Measurements from ENCODE around the gene ATP2B3.

The ATP2B3 gene

DNA sequence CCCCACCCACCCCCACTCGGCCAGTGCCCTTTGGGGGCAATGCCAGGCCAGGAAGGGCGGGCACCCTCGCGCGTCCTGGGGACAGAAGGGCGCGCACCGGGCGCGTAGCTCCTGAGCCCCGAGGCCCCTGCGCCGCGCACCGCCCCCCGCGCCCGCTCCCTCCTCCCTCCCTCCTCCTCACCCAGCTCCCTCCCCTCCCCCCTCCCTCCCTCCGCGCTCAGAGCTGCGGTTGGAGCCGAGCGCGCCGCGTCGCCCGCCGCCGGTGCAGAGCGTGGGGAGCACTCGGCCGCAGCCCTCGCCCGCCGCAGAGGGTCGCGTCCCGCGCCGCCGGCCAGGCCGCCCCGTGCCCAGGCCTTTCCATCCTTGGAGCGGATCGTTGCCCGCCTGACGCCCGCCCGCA, at the start of gene ATP2B3:
ATP2B3 (plus strand) TSS at position 220 of the 400 bp plus-strand sequence. CDS start 18,606 bp downstream, outside the sequence.
- Histone ChIP-seq H3K9me3 (ENCODE audit: control insufficient read depth in 2 of 2, low read length in 2 of 2) (no peaks in the 10 kb centered on the region), H3K4me3 (ENCODE audit: low read length in 2 of 2) (no peak within 1 kb of the TSS)

DNA sequence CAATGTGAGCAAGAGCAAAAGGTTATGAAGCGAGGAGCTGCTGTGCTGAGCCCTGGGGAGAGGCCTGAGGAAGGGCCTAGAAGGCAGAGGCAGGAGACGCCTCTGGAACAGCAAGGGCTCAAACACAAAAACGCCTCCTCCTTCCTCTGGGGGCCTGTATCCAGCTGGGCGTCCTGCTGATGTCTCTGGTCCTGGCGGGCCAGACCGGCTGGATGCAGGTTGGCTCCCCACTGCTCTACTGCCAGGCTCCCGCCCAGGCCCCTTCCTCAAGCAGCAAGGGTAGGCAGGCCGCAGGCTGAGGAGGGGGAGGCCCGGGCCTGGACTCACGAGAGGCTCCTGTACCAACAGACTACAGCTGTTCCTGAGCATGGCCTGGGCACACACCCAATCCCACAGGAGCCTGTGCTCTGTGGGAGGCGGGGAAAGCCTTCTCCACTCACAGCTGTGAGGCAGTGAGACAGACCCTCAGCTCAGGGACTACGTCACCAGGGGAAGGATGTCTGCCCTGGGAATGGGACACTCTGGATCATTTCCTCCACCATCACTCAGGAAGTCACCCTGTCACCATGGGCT, 49.3 kb upstream of the ATP2B3 start:
- Histone ChIP-seq H3K27me3 (ENCODE audit: control insufficient read depth in 2 of 2, insufficient read depth in 2 of 2, low read length in 2 of 2) (no peaks in the 10 kb centered on the region), H3K27ac (ENCODE audit: low read depth in 2 of 2, low read length in 2 of 2) (no peak overlapping the region)

More for the DNA sequence above, at the start of gene ATP2B3:
- H3K36me3 ChIP-seq (ENCODE audit: control insufficient read depth in 2 of 2, insufficient read depth in 2 of 2, low read length in 2 of 2): no peaks in the 10 kb centered on the region
- no peak within 1 kb of the TSS for H3K27ac ChIP-seq (ENCODE audit: low read depth in 2 of 2, low read length in 2 of 2)
- no peak within 1 kb of the TSS for H3K9ac ChIP-seq (ENCODE audit: low read depth in 1 of 2, low read length in 2 of 2)
- H3K4me1 ChIP-seq (ENCODE audit: control insufficient read depth in 2 of 2, insufficient read depth in 2 of 2, low read length in 2 of 2): no peaks in the 10 kb centered on the region
- H3K27me3 ChIP-seq (ENCODE audit: control insufficient read depth in 2 of 2, insufficient read depth in 2 of 2, low read length in 2 of 2): peaks cover 18 to 23% of the 10 kb centered on the region in 2 donors

DNA sequence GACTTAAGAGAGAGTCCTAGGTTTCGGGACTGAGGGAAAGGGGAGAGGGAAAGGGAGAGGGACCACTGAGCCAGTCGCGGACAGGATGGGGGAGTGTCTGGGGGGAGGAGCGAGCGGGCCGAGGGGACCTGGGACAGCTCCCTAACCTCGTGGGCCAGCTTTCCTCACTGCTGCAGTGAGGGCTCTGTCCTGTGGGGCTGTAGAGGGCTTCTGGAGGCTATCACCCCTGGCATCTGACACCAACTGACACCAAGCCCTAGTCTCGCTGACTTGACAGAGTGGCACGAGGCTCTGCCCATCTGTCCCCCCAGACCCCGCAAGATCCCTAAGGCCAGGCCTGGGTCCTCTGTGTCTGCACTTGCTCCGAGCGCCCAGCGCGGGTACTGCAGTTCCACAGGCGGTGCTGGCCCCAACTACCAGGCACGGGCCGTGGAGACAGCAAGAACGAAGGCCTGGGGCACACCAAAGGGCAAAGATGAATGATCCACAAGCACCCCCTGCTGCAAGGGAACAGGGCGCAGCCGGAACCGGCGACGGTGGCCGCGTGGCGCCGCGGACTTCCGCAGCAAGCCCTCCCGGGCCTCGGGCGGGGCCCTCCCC, 47.5 kb upstream of the ATP2B3 start:
- Histone ChIP-seq H3K4me3 (ENCODE audit: low read length in 2 of 2) (peak overlapping the region; percentile 77 to 80), H3K27ac (ENCODE audit: low read depth in 2 of 2, low read length in 2 of 2) (peak overlapping the region in 1 of 2 donors; percentile 23), H3K36me3 (ENCODE audit: control insufficient read depth in 2 of 2, insufficient read depth in 2 of 2, low read length in 2 of 2) (no peaks in the 10 kb centered on the region), H3K27me3 (ENCODE audit: control insufficient read depth in 2 of 2, insufficient read depth in 2 of 2, low read length in 2 of 2) (no peaks in the 10 kb centered on the region), H3K9me3 (ENCODE audit: control insufficient read depth in 2 of 2, low read length in 2 of 2) (no peaks in the 10 kb centered on the region), H3K9ac (ENCODE audit: low read depth in 1 of 2, low read length in 2 of 2) (peak overlapping the region; percentile 52 to 60), H3K4me1 (ENCODE audit: control insufficient read depth in 2 of 2, insufficient read depth in 2 of 2, low read length in 2 of 2) (peaks cover 5 to 9% of the 10 kb centered on the region in 2 donors)

More for the DNA sequence above, 49.3 kb upstream of the ATP2B3 start:
- no peaks in the 10 kb centered on the region for H3K9me3 ChIP-seq (ENCODE audit: control insufficient read depth in 2 of 2, low read length in 2 of 2)
- H3K9ac ChIP-seq (ENCODE audit: low read depth in 1 of 2, low read length in 2 of 2): peak overlapping the region in 1 of 2 donors; percentile 24
- no peak overlapping the region for H3K4me3 ChIP-seq (ENCODE audit: low read length in 2 of 2)
- no peaks in the 10 kb centered on the region for H3K36me3 ChIP-seq (ENCODE audit: control insufficient read depth in 2 of 2, insufficient read depth in 2 of 2, low read length in 2 of 2)
- H3K4me1 ChIP-seq (ENCODE audit: control insufficient read depth in 2 of 2, insufficient read depth in 2 of 2, low read length in 2 of 2): peaks cover 5 to 9% of the 10 kb centered on the region in 2 donors

DNA sequence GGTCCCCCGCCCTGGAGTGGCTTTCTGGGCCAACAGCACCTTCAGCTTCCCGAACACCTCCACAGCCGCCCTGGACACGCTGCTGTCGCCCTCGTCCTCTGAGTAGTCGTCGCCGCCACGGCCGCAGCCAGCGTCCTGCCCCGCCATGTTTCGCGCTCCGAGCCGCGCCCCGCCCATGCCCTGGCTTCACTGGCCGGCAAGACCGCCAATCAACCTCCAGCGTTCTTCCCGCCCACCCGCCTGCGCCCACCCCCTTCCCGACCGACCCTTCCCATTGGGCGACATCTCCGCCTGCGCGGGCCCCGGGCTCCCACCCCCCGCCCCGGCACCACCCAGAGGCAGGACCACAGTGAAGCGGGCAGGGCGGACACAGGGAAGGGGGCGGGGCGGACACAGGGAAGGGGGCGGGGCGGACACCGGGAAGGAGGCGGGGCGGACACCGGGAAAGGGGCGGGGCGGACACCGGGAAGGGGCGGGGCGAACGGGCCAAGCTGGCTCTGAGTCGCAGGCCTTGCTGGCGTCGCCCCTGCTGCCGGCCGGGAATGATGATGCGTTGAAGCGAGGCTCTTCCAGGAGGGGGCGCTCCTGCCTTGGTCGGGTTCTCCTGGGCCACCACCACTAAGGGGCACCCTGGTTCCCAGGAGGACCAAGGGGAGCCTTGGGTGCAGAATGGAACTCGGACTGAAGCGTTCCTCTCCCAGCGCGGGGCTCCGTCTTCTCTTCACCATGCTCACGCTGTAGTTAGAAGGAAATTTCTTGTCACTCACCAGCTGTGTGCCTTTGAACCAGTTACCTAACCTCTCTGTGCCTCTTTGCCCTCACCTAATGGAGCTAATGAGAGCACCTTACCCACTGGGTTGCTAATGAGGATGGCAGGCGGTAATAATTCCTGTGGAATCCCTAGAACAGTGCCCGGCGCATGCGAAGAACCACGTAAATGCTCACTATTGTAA, 46.8 kb upstream of the ATP2B3 start, which contains the start of gene HAUS7:
HAUS7 (minus strand) TSS at position 166 of the 953 bp plus-strand sequence; CDS start at position 147, 19 bp downstream.
- peak within 1 kb of the TSS; percentile 52 to 60 for H3K9ac ChIP-seq (ENCODE audit: low read depth in 1 of 2, low read length in 2 of 2)
- H3K4me3 ChIP-seq (ENCODE audit: low read length in 2 of 2): peak within 1 kb of the TSS; percentile 77 to 80
- H3K4me1 ChIP-seq (ENCODE audit: control insufficient read depth in 2 of 2, insufficient read depth in 2 of 2, low read length in 2 of 2): peaks cover 8 to 9% of the 10 kb centered on the region in 2 donors
- H3K27ac ChIP-seq (ENCODE audit: low read depth in 2 of 2, low read length in 2 of 2): peak within 1 kb of the TSS; percentile 24 to 37
- H3K9me3 ChIP-seq (ENCODE audit: control insufficient read depth in 2 of 2, low read length in 2 of 2): no peaks in the 10 kb centered on the region
- H3K27me3 ChIP-seq (ENCODE audit: control insufficient read depth in 2 of 2, insufficient read depth in 2 of 2, low read length in 2 of 2): peaks cover 0 to 2% of the 10 kb centered on the region in 2 donors
- no peaks in the 10 kb centered on the region for H3K36me3 ChIP-seq (ENCODE audit: control insufficient read depth in 2 of 2, insufficient read depth in 2 of 2, low read length in 2 of 2)

DNA sequence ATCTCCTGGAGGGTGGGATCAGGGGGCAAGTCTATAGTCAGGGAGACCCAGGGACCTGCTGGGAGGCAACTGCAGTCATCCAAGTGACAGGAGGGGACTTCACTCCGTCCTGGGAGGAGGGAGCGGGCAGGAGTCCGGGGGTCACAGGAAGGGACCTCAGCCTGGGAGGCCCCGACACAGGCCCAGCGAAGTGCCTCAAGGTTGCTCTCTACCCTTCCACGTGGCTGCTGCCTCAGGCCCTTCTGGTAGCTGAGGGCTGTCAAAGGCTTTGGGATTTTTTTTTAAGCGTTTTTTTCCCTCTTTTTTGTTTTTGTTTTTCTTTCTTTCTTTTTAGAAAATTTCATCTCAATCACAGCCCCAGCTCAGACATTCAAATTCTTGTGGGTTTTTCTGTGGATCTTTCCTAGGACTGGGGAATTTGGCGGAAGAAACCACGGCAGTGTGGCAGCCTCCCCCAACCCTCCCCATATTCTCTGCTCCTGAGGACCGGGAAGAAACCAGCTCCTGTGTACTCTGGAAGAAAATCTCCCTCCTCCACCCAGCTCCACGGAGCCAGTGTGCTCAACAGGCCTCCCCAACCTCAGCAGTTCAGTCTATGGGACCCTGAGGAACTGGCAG, 45.7 kb upstream of the ATP2B3 start:
- H3K27ac ChIP-seq (ENCODE audit: low read depth in 2 of 2, low read length in 2 of 2): no peak overlapping the region

DNA sequence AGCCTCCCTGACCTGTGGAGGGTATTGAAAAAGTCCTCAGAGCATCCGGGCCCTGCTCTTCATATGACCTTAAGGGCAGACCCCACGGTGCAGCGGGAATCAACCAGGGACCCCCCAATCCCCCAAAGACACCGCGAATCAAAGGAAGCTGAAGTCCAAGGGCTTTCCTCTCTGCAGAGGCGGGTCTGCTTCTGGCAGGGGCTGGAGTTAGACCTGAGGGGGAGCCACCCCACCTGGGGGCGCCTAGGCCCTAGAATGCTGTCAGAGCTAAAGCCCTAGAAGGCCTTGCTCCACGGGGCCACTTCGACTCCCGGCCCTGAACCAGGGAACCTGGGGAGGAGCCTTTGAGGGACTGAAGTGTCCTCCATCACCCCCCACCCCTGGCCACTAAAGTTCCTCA, 44.3 kb upstream of the ATP2B3 start:
- no peak overlapping the region for H3K9ac ChIP-seq (ENCODE audit: low read depth in 1 of 2, low read length in 2 of 2)
- H3K27ac ChIP-seq (ENCODE audit: low read depth in 2 of 2, low read length in 2 of 2): no peak overlapping the region
- no peaks in the 10 kb centered on the region for H3K36me3 ChIP-seq (ENCODE audit: control insufficient read depth in 2 of 2, insufficient read depth in 2 of 2, low read length in 2 of 2)
- H3K9me3 ChIP-seq (ENCODE audit: control insufficient read depth in 2 of 2, low read length in 2 of 2): no peaks in the 10 kb centered on the region
- peaks cover 0 to 13% of the 10 kb centered on the region in 2 donors for H3K27me3 ChIP-seq (ENCODE audit: control insufficient read depth in 2 of 2, insufficient read depth in 2 of 2, low read length in 2 of 2)
- no peak overlapping the region for H3K4me3 ChIP-seq (ENCODE audit: low read length in 2 of 2)
- H3K4me1 ChIP-seq (ENCODE audit: control insufficient read depth in 2 of 2, insufficient read depth in 2 of 2, low read length in 2 of 2): peaks cover 8 to 12% of the 10 kb centered on the region in 2 donors

More for the DNA sequence above, 45.7 kb upstream of the ATP2B3 start:
- Histone ChIP-seq H3K9ac (ENCODE audit: low read depth in 1 of 2, low read length in 2 of 2) (no peak overlapping the region), H3K27me3 (ENCODE audit: control insufficient read depth in 2 of 2, insufficient read depth in 2 of 2, low read length in 2 of 2) (peaks cover 0 to 9% of the 10 kb centered on the region in 2 donors), H3K4me1 (ENCODE audit: control insufficient read depth in 2 of 2, insufficient read depth in 2 of 2, low read length in 2 of 2) (peaks cover 8 to 12% of the 10 kb centered on the region in 2 donors), H3K9me3 (ENCODE audit: control insufficient read depth in 2 of 2, low read length in 2 of 2) (no peaks in the 10 kb centered on the region), H3K4me3 (ENCODE audit: low read length in 2 of 2) (no peak overlapping the region), H3K36me3 (ENCODE audit: control insufficient read depth in 2 of 2, insufficient read depth in 2 of 2, low read length in 2 of 2) (no peaks in the 10 kb centered on the region)

DNA sequence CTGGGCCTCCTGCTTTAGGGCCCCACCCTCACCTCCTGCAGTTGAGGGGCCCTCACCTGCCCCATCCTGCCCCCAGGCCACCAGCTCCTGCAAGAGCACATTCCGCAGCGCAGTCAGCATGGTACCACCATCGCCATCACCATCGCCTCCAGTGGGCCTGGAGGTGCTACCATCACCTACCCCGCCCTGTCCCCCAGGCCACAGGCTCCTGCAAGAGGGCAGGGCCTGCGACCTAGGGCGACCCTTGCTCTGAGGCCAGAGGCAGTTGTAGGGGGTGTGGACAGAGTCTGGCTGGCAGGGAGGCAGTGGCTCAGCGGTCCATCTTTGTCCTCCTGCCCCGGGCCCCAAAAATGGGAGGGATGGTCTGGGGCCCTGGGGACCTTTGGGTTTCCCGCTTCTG, 43.2 kb upstream of the ATP2B3 start:
- no peak overlapping the region for H3K27ac ChIP-seq (ENCODE audit: low read depth in 2 of 2, low read length in 2 of 2)
- no peaks in the 10 kb centered on the region for H3K9me3 ChIP-seq (ENCODE audit: control insufficient read depth in 2 of 2, low read length in 2 of 2)
- H3K9ac ChIP-seq (ENCODE audit: low read depth in 1 of 2, low read length in 2 of 2): no peak overlapping the region
- H3K4me1 ChIP-seq (ENCODE audit: control insufficient read depth in 2 of 2, insufficient read depth in 2 of 2, low read length in 2 of 2): peaks cover 8 to 10% of the 10 kb centered on the region in 2 donors
- no peak overlapping the region for H3K4me3 ChIP-seq (ENCODE audit: low read length in 2 of 2)
- H3K27me3 ChIP-seq (ENCODE audit: control insufficient read depth in 2 of 2, insufficient read depth in 2 of 2, low read length in 2 of 2): peaks cover 0 to 13% of the 10 kb centered on the region in 2 donors
- H3K36me3 ChIP-seq (ENCODE audit: control insufficient read depth in 2 of 2, insufficient read depth in 2 of 2, low read length in 2 of 2): no peaks in the 10 kb centered on the region

DNA sequence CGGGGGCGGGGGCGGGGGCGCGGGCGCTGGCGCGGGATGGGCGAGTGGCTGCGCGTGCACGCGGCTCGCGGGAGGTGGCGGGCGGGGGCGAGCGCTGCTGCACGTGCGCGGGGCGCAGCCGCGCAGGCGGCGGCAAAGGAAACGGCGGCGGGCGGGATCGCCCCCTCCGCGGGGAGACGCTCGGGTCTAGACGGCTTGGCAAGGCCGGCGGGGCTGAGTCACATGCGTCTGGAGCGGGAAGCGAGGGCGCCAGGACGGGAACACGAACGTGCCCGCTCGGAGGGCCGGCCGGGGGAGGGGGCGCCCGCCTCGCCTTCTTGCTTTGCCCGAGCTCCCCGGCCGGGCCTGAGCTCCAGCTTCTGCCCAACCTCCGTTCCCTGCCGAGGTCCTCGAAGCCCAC, 42.7 kb upstream of the ATP2B3 start:
- Histone ChIP-seq H3K9ac (ENCODE audit: low read depth in 1 of 2, low read length in 2 of 2) (no peak overlapping the region), H3K36me3 (ENCODE audit: control insufficient read depth in 2 of 2, insufficient read depth in 2 of 2, low read length in 2 of 2) (no peaks in the 10 kb centered on the region), H3K4me1 (ENCODE audit: control insufficient read depth in 2 of 2, insufficient read depth in 2 of 2, low read length in 2 of 2) (peaks cover 5% of the 10 kb centered on the region in 2 donors), H3K4me3 (ENCODE audit: low read length in 2 of 2) (no peak overlapping the region), H3K27ac (ENCODE audit: low read depth in 2 of 2, low read length in 2 of 2) (no peak overlapping the region), H3K9me3 (ENCODE audit: control insufficient read depth in 2 of 2, low read length in 2 of 2) (no peaks in the 10 kb centered on the region), H3K27me3 (ENCODE audit: control insufficient read depth in 2 of 2, insufficient read depth in 2 of 2, low read length in 2 of 2) (peaks cover 0 to 13% of the 10 kb centered on the region in 2 donors)

DNA sequence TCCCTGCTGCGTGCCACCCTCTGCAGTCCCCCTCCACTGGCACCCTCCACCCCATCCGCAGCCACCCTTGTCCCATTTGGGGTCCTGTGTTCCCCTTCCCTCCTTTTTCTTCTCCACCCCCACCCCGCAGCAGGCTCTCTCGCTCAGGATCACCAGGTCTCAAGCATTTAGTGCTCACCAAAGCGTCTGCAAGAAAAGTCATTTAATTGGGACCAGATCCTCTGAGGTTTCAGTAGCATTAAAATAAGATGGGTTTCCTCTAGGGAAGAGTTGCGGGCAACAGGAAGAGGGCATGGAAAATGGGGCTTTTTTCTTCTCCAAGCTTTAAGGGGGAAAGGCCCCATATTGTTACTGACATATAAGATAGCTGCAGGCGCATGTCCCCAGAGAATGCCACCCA, 42.2 kb upstream of the ATP2B3 start:
- H3K27ac ChIP-seq (ENCODE audit: low read depth in 2 of 2, low read length in 2 of 2): no peak overlapping the region
- H3K36me3 ChIP-seq (ENCODE audit: control insufficient read depth in 2 of 2, insufficient read depth in 2 of 2, low read length in 2 of 2): no peaks in the 10 kb centered on the region
- H3K9me3 ChIP-seq (ENCODE audit: control insufficient read depth in 2 of 2, low read length in 2 of 2): no peaks in the 10 kb centered on the region
- H3K4me3 ChIP-seq (ENCODE audit: low read length in 2 of 2): no peak overlapping the region
- H3K4me1 ChIP-seq (ENCODE audit: control insufficient read depth in 2 of 2, insufficient read depth in 2 of 2, low read length in 2 of 2): peaks cover 2% of the 10 kb centered on the region in 2 donors
- peaks cover 0 to 13% of the 10 kb centered on the region in 2 donors for H3K27me3 ChIP-seq (ENCODE audit: control insufficient read depth in 2 of 2, insufficient read depth in 2 of 2, low read length in 2 of 2)
- H3K9ac ChIP-seq (ENCODE audit: low read depth in 1 of 2, low read length in 2 of 2): no peak overlapping the region
